HFF-Myc (cell line): ENCODE measurements around the gene CFAP97D1.

Source experiments
- DNase-seq: peaks from one replicate; pipeline ENCODE4 v3.0.0-alpha.2; 2011; ENCODE audit warnings: low read depth; ENCODE audit errors: extremely low read depth
- H3K4me3 ChIP-seq: replicated peaks from 2 replicates; pipeline ENCODE4 v1.5.1; 2011; ENCODE audit warnings: low read depth, mild to moderate bottlenecking, control low read depth, low read length
- TF ChIP-seq, protein P1 (sequence below): IDR thresholded peaks from 2 replicates; pipeline ENCODE4 v1.5.1; 2012; ENCODE audit warnings: mild to moderate bottlenecking, low read depth, low read length, control low read depth; ENCODE audit errors: missing control alignments

Gene CFAP97D1

DNA sequence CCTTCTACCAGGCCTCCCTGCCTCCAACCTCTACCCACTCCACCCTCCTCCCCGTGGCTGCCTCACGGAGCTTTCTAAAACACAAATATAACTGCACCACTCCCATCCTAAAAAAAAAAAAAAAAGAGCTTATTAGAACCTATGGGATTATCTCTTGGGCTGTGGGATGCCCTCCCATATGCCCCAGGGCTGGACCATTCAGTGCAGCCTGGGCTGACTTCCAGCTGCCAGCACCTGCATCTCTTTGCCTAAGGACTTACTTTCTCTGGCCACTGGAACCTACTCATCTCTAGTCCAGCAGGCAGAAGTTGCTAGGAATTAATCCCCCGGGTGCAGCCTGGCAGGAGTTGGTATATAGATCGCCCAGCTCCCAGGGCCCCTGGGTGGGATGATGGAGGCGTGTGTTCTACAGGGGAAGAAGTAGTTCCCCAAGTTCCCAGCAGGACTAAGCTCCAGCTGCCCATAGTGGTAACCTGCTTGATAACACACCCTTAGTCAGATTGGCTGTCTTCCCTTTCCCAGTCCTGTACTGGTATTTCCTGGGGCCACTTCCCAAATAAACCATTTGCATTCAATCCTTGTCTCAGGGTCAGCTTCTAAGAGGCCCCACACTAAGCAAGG lies 42.4 kb downstream of the CFAP97D1 start:
- DNase-seq = no peak
- H3K4me3 ChIP-seq = no peak overlapping the region
- TF ChIP-seq, protein P1, sequence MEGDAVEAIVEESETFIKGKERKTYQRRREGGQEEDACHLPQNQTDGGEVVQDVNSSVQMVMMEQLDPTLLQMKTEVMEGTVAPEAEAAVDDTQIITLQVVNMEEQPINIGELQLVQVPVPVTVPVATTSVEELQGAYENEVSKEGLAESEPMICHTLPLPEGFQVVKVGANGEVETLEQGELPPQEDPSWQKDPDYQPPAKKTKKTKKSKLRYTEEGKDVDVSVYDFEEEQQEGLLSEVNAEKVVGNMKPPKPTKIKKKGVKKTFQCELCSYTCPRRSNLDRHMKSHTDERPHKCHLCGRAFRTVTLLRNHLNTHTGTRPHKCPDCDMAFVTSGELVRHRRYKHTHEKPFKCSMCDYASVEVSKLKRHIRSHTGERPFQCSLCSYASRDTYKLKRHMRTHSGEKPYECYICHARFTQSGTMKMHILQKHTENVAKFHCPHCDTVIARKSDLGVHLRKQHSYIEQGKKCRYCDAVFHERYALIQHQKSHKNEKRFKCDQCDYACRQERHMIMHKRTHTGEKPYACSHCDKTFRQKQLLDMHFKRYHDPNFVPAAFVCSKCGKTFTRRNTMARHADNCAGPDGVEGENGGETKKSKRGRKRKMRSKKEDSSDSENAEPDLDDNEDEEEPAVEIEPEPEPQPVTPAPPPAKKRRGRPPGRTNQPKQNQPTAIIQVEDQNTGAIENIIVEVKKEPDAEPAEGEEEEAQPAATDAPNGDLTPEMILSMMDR = no peak

DNA sequence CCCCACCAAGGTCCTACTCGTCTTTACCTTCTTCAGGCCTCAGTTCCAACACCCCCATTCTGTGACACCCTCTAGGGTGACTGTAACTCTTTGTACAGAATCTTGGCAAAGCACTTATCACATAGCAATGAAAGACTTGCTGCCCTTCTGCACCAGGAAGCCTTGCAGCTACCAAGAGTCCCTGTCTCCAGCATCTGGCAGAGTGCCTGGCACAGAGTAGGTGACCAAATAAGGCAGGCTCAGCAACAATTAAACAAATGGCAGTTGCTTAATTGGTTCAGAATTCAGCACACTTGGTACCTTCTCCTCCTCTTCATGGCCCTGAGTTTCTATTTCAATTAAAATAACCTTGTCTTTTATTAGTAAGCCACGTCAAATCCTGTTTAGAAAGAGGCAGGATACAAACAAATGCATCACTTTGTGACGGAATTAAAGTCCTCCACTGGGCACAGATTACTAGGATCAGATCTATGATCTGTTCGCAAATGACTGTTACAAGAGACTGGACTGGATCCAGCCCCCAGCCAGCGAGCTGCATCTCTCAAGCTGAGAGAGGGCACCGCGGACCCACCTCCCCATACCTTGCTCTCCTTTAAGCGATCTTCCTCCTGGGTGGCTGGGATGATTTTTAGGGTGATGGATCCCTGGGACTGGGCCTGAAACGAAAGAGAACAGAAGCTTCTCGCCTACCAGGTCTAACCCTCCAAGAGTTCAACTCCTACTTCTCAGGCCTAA lies 43.3 kb downstream of the CFAP97D1 start:
- TF ChIP-seq, protein P1 = no peak
- no peak overlapping the region for H3K4me3 ChIP-seq
- DNase-seq = no peak

DNA sequence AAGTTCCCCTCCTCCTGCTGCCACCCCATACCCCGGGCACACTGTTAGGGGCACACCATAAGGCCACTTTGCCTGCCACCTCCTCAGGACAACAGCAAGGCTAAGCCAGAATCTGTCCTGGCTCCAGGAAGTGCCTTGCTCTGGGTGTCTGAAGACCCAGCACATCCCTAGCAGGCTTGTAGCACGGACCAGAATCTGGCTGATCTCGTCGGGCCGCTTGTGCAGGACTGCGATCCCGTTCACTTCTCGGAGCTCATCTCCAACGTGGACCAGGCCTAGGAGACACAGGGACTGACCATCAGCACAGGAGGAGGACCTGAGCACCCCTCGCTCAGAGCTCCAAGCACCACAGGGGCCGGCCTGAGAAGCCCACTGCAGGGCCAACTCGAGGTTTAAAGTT lies 45.3 kb downstream of the CFAP97D1 start:
- H3K4me3 ChIP-seq = no peak overlapping the region
- no peak for DNase-seq
- TF ChIP-seq, protein P1 = no peak

DNA sequence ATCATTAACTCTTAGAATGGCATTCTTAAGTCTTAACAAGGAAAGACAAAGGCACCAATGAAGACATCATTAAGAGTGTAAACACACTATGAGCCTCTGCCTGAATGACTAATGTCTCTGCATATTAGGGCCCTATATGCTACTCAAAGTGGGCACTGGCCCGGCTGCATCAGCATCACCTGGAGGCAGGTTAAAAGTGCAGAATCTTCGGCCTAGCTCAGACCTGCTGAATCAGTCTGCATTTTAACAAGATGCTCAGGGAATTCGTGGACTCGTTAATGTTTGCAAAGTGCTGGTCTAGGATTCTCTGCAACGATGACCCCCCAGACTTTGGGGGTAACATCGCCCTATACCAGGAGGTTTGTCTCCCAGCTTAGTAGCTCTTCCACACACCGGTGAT lies 46.0 kb downstream of the CFAP97D1 start:
- H3K4me3 ChIP-seq = no peak overlapping the region
- TF ChIP-seq, protein P1 = no peak
- no peak for DNase-seq

DNA sequence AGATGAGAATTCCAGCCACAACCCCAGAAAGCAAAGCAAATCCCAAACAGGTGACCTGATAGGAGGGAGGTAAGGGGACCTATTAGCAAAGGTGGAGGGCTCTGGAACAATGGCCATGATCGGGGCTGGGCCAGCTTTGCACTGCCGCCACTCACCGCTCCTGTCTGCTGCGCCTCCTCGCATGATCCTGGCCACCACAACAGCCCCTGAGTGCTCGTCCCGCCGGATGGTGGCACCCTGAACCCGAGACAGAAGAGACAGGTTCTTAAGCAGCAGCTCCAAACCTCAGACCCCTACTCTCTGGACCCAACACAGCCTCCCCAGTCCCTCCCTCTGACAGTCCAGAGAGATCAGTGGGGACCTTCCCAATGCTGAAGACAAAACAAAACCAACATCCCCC lies 47.4 kb downstream of the CFAP97D1 start:
- no peak for DNase-seq
- H3K4me3 ChIP-seq = no peak overlapping the region
- TF ChIP-seq, protein P1 = no peak

DNA sequence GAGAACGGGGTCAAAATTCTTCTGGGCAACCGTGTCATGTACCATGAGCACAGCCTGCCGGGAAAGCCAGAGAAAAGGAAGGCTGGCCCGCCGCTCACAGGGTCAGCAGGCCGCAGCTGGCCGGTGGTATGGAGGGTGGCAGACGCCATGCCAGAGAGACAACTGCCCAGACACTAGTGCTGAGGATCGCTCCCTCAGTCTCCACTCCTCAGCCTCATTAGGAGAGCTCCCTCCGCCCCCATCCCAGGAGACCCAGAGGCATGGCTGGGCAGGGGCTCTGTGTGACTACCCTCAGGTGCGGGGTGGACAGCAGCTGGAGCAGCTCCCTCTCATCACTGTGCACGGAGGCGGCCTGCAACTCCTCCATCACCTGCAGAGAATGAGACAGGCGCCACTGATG lies 49.5 kb downstream of the CFAP97D1 start:
- H3K4me3 ChIP-seq = no peak overlapping the region
- TF ChIP-seq, protein P1 = no peak
- no peak for DNase-seq
